Hematopoietic multipotent progenitor cell treated with erythropoietin and hydrocortisone succinate and interleukin-3 and kit ligand, for 6 days (in vitro differentiated cells): ENCODE measurements around the gene SYT17.

Experiments used
- DNase-seq: peaks from one replicate; pipeline ENCODE4 v3.0.0-alpha.2; 2015

SYT17 gene, protein sequence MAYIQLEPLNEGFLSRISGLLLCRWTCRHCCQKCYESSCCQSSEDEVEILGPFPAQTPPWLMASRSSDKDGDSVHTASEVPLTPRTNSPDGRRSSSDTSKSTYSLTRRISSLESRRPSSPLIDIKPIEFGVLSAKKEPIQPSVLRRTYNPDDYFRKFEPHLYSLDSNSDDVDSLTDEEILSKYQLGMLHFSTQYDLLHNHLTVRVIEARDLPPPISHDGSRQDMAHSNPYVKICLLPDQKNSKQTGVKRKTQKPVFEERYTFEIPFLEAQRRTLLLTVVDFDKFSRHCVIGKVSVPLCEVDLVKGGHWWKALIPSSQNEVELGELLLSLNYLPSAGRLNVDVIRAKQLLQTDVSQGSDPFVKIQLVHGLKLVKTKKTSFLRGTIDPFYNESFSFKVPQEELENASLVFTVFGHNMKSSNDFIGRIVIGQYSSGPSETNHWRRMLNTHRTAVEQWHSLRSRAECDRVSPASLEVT

DNA sequence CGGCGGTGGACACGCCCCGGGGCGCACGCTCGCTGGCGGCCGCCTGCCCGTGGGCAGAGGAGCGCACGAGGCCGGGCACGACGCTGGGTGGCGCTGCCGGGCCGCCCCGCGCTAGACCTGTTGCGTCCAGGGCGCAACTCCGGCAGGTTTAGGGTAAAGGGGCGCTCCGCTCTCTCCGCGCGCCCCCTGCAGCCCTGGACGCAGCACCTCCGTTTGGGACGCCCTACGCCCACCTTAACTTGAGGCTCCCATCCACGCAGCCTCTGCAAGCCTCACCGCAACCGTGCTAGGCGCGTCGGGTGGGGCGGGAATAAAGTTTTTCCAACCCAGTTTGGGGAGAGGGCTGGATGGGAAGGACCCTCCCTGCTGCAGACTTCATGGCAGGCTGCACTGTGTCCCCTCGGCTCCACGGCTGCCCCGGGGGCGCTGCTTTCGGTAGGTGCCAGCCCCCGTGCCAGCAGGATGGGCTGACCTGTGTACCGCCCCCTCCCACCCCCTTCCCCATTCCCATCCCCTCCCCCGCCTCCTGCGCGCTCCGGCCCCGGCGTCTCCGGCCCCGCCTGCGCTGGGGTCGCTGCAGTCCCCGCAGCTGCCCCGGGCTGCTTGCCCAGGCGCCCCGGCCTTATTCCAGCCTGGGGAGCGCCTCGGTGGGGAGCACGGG lies at the start of gene SYT17:
Gene SYT17, plus strand, starts transcription at position 531 of the 661 bp plus-strand sequence. CDS start 407 bp downstream, outside the sequence.
- DNase-seq, result peak; percentile 75

DNA sequence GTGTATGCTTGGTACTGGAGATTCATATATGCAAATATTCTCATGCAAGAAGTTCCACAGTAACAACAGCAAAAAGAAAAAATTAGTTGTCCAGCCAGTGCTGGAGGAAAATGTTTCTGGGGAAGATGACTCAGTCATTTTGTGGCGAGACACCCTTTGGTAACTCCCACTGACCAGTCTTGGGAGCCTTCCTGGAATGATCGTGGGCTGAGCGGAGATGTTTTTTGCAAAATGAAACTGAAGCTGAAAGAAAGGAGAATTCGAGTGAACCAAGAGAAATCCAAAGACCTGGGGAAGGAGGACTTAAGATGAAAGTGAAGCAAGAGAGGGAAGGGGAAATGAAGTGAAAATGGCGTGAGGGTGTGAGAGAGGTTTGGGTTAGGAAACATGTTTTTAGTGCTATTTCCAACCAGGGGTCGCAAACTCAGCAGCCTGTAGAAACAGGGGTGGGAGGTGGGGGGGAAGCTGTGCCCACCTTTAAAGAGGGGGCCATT lies 49.1 kb upstream of the SYT17 start:
- DNase-seq, result peak; percentile 61

DNA sequence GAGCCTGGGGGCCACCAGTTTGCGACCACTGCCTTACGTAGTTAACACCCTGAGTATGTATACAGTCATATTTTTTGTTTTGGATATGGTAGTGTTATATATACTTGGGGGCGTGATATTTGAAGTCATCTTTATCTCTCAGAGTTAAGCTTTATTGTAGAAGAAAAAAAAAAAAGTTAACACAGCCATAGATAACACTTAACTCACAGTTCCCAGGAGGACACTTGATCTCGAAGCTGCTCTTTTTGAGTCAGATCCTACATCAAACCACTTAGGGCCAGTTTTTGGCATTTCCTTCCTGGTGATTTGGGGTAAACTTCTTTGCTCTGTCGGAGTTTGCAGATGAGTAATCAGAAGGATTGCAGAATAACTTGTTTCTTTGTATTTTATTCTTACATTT lies 48.5 kb upstream of the SYT17 start:
- DNase-seq, result peak; percentile 57

DNA sequence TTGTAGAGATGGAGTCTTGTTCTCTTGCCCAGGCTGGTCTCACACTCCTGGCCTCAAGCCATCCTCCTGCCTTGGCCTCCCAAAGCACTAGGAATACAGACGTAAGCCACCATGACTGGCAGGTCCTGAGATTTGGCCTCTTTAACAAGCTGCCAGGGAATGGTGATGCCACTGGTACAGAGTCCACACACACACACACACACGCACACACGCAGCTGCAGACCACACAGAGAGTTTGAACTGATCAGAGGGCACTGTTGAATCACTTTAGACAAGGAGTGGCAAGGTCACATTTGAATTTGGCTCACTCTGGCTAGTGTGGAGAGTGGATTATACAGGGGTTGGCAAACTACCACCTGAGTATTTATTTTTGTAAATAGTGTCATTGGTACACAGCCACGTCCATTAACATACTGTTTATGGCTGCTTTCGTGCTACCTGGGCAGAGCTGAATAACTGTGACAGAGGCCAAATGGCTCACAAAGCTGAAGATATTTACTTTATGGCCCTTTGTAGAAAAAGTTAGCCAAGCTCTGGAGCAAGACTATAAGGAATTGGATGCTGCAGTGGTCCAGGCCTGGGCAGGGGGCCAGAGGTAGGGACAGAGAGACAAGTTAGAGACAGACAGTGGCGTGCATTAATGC lies 44.4 kb upstream of the SYT17 start:
- no peak for DNase-seq

DNA sequence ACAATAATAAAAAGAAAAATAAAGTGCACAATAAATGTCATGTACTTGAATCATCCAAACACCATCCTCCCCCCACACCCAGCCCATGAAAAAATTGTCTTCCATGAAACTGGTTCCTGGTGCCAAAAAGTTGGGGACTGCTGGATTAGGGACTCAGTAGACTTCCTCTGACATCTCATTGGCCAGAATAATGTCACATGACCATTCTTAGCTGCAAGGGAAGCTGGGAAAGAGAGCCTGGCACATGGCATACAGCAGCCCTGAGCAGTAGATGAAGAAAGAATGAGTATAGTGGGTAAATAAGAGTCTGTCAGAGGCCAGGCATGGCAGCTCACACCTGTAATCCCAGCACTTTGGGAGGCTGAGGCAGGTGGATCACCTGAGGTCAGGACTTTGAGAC lies 41.7 kb upstream of the SYT17 start:
- DNase-seq, result no peak

DNA sequence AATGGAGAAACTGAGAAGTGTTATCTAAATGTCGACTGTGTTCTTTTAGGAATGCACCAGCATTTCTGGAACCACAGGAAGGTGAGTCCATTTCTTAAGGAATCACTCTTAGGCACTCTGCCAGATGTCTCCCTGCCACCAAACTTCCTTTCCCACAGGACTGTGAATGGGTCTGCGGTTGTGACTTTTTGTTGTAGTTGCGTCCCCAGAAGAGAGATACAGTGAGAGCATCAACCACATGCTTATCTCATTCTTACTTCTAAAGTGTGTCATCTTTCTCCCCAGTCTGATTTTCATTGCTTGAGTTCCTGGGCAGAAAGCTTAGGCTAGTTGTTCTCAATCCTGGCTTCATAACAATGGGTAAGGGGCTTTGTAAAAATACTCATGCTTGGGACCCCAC lies 40.8 kb upstream of the SYT17 start:
- no peak for DNase-seq

DNA sequence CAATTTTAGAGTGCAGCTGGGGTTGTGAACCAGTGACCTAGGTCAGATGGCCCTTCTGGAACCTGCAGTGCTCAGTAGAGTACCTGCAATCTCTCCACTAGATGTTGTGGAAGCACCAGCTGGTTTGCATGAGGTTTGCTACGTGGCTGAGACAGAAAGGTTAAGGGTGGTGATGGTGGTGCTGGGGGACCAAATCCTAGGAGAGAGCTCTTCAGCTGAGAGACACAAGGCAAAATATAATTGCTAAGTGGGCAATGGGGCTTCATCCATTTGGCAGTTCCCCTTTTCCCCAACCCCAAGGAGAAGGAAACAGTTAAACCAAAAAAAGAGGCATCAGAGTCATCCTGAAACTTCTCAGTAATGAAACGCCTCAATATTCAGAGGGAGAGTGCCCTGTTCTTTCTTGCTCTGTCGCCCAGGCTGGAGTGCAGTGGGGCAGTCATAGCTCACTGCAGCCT lies 40.3 kb upstream of the SYT17 start:
- DNase-seq, result no peak

DNA sequence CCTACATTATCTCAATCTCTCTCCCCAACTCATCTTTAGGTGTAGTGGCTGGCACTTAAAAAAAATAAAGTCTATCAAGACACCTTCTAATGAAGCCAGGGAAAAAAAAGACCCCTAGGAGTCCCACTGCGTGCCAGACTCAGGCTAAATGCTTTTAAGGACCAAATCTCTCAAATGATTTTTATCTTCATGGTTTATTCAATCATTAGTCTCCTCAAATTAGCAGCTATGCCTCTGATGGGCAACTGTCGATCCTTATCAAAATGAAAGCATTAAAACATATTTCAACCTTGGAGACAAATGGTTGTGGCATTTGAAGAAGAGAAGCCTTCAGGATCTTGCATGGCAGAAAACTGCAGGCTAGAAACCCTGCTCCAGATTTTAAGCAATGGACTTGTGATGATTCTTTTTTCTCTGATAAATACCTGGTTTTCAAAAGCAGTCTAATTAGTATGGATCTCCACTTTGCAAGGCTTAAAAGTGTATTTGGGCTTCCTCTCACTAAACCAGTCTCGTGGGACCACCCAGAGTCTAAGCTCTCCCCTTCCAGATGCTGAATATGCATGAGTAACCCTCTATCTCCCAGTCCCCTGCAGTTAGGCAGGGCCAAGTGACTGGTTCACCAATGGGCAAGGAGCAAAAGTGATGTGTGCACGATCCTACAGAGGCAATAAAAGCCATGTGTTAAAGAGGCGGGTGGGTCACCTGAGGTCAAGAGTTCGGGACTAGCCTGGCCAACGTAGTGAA lies 39.4 kb upstream of the SYT17 start:
- DNase-seq, result no peak

DNA sequence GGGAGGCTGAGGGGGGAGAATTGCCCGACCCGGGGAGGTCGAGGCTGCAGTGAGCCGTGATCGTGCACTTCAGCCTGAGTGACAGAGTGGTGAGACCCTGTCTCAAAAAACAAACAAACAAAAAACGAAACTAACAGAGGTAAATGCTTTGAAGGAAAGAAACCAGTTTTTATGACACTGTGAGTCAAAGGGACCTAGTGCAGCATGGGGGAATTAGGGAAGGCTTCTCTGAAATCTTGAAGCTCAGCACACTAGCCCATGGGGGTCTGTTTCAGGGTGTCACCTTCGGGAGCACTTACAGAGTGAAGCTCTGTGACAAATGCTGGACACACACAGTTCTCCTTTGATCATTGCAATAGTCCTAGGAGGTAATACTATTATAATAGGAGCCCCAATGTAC lies 37.7 kb upstream of the SYT17 start:
- no peak for DNase-seq

DNA sequence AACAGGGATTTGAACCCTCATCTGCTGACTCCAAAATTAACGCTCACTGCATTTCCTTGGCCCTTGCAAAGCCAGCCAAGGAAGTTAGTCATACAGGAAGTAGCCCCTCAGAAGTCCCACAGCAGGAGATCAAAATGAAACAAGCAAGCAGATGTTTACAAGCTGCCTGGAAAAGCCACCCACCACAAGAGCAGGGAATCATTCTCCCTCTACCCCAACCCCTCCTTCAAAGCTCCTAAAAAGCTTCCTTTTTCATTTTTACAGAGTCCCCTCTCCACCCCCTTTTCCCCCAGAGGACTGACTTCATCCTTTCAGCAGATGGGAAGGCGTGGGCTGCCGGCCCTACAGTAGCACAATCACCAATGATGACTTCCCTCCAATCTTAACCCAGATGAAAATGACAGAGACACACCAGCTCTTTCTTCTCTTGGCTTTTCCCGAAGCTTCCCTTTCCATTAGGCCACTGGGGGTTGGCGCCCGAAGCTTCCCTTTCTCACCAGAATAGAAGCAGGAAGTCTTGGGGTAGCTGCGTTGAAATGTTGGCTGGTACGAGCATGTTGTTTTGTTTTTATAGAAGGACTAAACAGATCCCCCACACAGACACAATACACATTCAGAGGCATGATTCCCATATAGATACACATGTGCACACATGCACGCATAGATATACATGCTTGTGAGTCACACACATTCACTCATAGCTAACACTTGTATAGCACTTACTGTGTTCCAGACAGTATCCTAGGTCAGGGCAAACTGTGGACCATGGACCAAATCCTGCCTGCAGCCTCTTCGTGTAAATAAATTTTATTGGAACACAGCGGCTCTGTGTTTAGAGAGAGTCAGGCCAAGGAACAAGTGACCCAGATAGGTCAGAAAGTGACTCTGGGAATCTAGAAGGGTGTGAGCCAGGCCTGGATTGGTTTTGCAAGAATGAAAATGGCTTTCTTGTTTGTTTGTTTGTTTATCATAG lies 36.9 kb upstream of the SYT17 start:
- no peak for DNase-seq

DNA sequence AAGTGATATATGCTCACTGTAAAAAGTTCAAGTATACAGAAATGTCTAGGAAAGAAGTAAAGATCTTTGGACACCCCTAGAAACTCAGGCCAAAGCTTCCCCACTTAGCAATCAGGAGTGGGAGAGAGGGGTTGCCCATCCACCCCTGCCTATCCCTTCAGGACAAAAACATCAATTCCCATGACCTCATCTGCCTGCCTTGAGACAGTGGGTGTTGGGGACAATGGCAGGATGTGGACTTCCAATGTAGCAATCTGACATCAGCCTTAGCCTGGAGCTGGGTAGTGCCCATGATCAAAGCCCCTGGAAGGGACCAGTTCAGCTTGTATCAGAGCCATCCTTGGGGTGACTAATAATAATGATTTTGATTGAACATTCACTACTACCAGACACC lies 36.2 kb upstream of the SYT17 start:
- DNase-seq, result no peak

DNA sequence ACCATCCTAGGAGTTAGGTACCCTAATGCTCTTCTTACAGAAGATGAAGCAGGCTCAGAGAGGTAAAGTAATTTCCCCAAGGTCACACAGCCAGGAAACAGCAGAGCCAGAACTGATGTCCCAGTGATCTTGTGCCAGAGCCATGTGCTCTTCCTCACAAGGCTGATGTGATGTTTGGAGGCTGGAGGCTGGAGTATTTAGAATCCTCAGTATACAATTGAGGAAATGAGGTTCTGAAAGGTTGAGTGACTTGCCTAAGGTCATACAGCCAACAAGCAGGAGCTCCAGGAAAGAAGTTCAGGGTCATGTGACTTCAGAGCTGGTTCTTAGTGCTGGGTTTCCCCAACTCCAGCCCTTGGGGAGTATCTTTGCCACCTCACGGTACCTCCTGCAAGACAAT lies 35.8 kb upstream of the SYT17 start:
- no peak for DNase-seq

DNA sequence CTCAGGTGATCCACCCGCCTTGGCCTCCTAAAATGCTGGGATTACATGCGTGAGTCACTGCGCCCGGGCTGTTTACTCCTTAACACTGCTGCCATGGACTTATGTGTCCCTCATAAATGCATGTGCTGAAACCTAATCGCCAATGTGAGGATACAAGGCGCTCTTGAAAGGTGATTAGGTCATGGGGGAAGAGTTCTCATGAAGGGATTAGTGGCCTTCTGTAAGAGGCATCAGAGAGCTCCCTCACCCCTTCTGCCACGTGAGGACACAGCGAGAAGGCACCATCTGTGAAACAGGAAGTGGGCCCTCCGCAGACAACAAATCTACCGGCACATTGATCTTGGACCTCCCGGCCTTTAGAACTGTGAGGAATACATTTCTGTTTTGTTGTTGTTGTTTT lies 35.1 kb upstream of the SYT17 start:
- no peak for DNase-seq

DNA sequence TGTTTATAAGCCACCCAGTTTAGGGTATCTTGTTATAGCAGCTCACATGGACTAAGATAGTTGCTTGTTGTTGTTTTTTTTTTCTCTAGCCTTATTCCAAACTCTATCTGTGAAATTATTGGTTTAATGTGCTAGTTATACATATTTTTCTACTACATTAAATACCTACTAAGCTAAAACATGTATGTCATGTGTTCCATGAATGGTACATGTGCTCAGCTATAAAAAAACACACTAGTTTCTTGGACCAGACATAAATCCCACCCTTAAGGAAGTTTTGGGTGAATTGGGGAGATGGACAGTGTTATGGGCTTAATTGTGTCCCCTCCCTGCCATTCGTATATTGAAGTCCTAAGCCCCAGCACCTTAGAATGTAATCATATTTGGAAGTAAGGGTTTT lies 34.4 kb upstream of the SYT17 start:
- DNase-seq, result no peak

DNA sequence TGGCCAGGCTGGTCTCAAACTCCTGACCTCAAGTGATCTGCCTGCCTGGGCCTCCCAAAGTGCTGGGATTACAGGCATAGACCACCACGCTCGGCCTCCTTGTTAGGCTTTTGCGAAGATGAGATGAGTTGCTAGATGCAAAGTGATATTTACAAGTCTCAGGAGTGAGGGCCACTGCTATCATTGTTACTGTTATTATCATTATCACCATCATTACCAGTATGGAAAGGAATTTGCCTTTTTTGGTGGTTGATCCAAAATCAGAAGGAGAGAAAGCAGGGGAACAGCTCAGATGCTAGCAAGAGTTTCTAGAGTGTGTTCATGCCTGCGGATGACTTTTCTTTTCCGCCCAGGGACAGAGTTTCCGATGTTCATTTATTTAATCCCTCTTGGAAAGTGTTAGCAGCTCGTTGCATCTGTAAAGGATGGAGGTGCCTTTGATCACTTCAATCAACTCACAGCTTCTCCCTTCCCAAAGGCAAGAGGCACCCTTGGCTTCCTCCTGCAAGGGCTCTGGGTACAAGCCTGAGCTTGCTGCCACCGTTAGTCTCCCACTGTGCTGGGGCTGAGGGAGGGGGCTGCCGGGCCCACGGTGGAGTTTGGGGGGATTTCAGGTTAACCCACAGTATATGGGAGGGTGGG lies 32.7 kb upstream of the SYT17 start:
- DNase-seq, result no peak

DNA sequence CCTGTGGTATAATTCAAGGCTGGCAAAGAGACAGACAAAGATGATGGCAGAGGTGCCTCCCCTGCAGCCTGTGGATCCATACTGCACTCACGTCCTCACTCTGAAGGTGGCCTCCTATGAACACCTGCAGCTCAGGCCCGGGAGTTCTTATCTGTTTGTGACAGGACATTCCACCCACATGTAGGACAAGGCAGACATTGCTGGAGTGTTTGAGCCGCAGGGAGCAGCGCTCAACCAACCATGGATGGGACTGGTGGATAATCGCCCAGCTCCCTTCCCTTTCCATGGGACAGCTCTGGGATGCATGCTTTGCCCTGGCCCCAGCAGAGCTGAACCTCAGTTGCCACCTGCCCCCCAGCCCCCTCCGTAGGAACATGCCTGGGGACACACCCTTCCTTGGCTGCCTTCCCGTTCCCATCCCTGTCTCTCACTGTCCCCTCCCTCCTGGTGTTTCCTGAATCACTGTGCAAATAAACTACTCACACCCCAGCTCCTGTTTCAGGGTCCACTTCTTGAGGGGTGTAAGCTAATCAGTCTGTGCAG lies 32.1 kb upstream of the SYT17 start:
- no peak for DNase-seq

DNA sequence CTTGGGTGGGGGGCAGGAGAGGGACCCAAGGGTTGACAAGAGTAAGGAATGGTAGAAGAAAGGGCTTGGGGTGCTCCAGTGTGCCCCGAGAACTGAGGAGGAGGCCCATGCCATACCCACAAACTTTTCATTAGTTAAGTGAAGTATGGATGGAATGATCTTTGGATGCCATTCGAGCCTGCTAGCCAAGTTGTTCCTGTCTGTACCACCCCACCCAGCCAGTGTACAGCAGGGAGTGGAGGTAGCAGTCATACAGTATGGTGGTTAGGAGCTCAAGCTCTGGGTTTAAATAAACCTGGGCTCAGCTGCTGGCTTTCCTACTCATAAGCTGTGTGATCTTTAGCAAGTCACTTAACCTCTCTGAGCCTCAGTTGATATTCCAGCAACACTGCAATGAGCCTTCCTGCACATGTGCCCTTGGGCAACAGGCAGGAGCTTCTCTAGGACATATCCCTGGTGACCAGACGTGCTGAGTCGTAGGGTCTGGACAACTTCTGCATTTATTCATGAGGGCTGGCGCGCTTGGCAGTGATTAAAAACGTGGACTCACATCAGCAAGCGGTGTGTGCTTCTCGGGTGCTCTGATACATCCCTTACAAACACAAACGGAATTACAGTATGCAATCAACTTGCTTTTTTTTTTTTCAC lies 31.4 kb upstream of the SYT17 start:
- no peak for DNase-seq

DNA sequence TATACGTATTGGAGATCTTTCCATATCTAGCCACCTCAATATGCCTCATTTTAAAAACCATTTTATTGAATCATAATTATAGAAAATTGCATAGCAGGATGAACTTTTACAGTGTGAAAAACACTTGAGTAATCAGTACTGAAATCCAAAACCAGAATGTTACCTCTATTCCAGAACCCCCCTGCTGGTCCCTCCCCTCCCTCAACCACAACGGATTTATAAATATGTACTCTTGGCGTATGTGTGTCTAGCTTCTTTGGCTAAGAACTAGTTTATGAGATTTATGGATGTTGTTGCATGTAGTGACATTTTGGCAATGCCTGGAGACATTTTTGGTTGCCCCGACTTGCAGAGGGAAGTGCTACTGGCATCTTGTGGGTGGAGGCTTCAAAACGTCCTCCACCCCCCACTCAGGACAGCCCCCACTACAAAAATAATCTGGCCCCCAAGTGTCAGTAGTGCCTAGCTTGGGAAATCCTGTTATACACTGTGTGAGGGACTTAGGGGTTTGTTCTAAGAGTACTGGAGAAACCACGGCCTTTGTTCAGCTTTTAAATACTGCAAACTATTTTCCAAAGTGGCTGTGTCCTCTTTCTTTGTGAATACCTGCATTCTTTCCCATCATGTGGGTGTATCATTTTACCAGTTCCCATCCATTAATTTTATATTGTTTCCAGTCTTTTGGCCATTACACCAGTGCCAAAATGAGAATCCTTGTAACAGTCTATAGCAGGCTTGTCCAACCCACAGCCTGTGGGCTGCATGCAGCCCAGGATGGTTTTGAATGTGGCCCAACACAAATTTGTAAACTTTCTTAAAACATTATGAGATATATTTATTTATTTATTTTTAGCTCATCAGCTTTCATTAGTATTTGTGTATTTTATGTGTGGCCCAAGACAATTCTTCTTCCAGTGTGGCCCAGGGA lies 30.6 kb upstream of the SYT17 start:
- DNase-seq, result no peak

DNA sequence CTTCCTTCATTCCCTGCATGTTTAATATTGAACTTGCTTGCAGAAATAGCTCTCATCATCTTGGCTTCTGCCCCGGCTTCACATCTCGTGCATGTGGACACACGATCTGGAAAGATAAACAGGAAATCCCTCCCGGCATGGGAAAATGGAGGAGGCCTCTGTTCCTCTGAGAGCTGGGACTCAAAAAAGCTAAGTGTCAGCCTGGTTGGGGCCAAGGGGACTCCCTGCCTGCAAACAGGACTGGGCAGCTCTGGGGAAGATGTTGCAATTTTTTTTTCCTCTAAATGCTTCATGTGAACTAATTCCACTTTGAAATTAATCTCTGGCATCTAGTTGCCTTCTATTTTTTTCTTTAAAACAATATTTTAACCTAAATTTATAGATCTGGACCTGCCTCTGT lies 29.4 kb upstream of the SYT17 start:
- no peak for DNase-seq
